DMS153 treated with DMSO at 0.1 percent for 48 hours (cell line): ENCODE results near the gene RNF144A.

Experiments used
- DNase-seq: peaks from one replicate; lab custom pipeline; 2025; ENCODE audit not compliant: unreplicated experiment; lab: John Stamatoyannopoulos, UW

The RNF144A gene

GRCh38 chr2:7020059-7020458 is 102.8 kb downstream of the RNF144A start:
- no peak for DNase-seq

- DNase-seq = no peak
Measured at GRCh38 chr2:7020468-7020867, 103.3 kb downstream of the RNF144A start.

DNA sequence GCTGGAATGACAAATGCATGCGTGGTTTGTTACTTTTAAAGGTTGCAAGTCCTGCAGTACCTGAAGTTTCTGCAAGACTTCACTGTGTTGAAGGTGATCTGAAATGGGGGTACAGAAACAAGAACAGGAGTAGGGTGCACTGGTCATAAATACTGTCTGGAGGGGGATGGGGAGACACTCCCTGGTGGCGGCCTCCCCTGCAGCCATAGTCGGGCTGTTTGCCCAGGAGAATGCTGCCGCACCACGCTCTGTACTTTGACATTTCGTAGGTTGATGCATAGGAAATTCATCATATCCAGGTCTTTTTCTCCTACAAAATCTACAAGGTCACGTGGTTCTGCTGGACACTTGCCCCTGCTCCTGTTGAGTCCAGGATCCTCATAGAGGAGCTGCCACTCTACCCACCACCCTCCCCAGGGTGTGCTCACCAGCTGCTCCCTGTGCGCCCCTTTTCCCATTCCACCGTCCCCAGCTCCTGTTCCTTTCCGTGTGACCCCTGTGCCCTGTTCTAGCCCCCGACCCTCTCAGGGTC is 103.8 kb downstream of the RNF144A start:
- DNase-seq = no peak

DNA sequence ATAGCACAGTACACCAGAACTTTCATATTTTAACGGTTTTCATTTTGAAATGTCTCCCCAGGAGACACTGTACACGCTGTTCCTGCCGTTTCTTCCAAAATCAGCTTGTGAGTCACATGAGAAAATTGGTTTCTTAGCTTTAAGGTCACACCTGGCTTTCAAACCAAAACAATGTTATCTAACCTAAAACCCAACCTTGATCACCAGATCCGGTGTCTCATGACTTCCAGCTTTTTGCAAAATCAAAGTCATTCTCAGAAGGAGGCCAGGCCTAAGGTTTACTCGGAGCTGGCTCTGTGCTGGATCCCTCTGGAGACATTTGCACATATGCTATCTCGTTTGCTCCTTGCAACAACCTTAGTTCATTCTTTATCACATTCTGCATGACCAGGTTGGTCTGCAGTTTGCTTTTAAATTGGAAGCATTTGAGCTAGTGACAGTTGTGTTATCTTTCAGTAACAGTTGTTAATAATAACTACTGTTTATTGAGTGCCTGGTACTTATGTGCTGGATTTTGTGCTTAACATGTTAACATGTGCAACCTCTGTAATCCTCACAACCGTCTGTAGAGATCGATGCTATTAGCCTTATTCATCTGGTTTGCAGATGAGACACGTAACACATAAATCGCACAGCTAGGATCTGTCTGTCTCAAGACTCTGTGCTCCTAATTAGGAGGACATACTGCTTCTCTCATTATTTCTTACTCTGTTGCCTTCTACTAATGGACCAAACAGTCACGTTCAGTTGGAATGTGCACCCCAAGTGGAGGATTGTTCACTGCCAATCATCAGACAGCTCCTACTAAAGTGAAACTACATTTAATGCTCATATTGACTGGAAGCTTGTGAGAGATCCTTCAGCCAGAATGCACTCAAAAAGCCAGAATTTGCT is 105.5 kb downstream of the RNF144A start:
- DNase-seq = no peak

DNA sequence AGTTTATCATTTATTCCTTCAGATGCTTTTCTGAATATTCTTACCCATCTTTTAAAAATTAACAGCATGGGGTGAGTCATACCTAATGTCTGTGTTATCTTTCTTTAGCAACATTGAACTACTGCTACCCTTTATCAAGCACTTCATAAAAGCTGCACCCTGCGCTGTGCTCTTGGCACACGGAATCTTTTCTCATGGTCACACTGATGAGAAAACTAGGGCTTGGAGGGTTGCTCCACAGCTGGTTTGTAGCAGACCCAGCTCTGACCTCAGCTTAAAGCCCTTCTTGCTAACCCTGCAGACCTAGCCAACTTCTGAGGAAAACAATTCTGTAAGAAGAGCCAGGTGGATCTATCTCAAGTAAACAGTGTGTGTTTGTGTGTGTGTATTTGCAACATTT is 106.3 kb downstream of the RNF144A start:
- DNase-seq = no peak

DNA sequence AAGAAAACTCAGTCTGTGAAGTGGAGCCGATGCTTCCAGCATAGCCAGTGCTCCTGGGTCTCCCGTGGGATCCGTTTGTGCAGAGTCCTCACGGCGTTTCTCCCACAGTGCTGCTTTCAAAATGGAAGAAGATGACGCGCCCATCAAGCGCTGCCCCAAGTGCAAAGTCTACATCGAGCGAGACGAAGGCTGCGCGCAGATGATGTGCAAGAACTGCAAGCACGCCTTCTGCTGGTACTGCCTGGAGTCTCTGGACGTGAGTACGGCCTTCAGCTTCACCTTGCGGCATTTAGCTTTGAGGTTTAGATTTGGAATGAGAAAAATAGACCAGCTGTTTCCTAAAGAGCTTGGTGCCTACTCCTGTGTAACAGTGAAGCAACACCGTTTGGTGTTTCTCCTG is 107.0 kb downstream of the RNF144A start:
- DNase-seq = no peak

GRCh38 chr2:7025082-7025481 is 107.9 kb downstream of the RNF144A start:
- DNase-seq = no peak

DNA sequence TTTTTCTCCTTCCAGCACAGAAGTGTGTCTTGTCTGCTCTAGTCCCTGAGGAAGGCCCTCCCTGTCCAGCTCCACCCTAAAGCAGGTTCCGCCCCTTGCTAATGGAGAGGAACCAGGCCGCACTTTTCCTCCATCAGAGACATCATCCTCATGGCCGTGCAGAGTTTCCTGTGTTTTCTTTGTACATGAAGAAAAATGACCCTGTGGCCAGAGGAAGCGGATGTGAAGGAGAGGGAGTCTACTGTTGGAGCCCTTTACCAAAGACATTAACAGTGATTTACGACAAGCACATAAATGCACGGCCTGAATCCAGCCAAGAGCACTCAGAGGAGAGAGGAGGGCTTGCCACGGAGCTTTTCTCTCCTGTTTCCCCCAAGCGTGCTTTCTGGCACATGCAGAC is 109.5 kb downstream of the RNF144A start:
- DNase-seq = peak; percentile 36

GRCh38 chr2:7027411-7027810 is 110.2 kb downstream of the RNF144A start:
- no peak for DNase-seq

GRCh38 chr2:7027956-7028655 is 110.9 kb downstream of the RNF144A start:
- DNase-seq = no peak

- DNase-seq = no peak
Measured at GRCh38 chr2:7028846-7029245, 111.6 kb downstream of the RNF144A start.

- DNase-seq = no peak
Measured at GRCh38 chr2:7029291-7030059, 112.3 kb downstream of the RNF144A start.

DNA sequence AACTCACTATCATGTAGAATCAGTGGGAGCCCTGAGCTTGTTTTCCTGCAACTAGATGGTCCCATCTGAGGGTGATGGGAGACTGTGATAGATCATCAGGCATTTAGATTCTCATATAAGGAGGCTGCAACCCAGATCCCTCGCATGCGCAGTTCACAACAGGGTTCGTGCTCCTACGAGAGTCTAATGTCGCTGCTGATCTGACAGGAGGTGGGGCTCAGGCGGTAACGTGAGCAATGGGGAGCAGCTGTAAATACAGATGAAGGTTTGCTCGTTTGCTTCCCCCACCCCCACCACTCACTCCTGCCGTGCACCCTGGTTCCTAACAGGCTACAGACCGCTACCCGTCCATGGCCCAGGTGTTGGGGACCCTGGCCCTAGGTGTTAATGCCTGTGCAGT is 113.6 kb downstream of the RNF144A start:
- DNase-seq = no peak

GRCh38 chr2:7031547-7032245 is 114.5 kb downstream of the RNF144A start:
- DNase-seq = peak; percentile 97

- no peak for DNase-seq
Measured at GRCh38 chr2:7032371-7032770, 115.2 kb downstream of the RNF144A start.

GRCh38 chr2:7033136-7033960 is 116.1 kb downstream of the RNF144A start:
- DNase-seq = no peak

DNA sequence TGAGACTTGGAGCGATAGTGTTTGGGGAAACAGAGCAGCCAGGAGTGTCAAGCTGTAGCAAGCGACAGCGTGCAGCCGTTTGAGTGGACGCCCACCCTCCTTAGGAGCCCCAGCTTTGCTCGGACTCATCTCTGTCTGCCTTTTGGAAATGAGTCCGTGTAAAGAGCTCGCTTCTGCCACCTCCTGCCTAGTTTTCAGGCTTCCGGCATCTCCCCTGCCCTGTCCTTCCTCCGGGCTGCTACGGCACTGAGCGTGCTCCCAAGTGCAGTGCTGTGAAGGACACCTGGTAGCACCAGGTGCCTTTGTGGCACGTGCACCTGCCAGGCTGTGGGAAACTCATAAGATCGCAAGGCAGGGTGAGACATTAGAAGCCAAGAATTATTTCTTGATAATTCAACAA is 117.1 kb downstream of the RNF144A start:
- DNase-seq = no peak

DNA sequence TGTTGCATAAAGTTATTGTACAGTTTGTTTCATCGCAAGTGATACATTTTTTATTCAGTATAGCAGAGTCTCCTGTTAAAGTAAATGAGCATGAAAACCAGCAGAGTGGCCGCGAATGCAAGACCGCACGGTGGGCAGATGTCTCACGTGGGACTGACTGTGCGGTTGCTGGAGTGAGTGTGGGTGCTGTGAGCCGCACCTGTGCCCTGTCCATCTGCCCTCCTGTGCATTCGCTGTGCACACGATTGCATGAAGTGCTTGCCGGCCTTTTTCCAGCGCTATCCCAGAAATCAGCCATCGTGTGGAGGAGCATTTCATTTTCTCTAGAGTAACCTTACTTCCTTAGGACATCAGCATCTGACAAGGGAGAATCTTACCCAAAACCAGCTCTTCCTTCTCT is 118.7 kb downstream of the RNF144A start:
- DNase-seq = no peak

- peak; percentile 51 for DNase-seq
Measured at GRCh38 chr2:7037340-7038333, 120.4 kb downstream of the RNF144A start.
